T1000 (cell line): ENCODE data around the gene OR5B17.
"Not testable (repeated sequence)": the region's sequence is repeated elsewhere in the genome, so short reads cannot be mapped to it uniquely, and the experiment has no call there.

Source experiments
- DNase-seq: peaks from one replicate; lab custom pipeline; 2025; ENCODE audit warnings: mixed read lengths; lab: John Stamatoyannopoulos, UW

Gene OR5B17

DNA sequence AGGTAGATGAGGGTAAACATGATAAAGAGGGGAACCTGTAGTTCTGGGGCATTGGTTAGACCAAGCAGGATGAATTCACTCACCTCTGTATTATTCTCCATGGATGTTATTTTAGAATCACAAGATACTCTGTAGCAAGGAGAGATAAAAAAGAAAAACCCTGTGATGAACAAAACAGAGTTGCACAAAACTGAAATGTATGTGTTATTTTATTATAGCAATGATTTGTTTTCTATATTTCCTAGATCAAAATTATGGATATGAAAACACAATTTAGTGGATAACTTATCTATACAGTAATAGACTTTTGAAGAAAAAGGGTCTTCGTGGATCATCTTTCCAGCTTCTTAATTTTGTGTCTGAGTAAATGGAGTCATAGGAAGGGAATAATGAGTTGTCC, at the start of gene OR5B17:
Gene OR5B17, minus strand, starts transcription at position 101 of the 400 bp plus-strand sequence. Its CDS starts 0 bp downstream, at position 101.
- DNase-seq, result no peak

DNA sequence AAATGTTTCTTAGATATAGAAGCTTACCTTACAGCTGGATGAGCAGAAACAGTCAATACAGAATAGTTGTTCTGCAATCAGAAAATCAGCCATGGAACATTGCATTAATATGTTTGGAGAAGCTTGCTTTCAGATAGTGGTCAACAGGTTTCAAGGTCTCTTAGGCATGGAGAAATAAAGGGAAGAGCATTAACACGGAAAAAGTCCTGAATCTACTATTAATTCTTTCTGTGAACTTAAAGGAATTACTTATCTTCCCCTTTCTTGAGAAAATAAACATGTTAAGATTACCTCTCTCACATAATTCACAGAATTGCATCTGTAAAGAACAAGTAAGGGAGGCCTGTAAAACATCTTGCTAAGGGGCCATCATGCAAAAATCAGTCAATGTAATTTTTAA, 47.9 kb upstream of the OR5B17 start, which contains the start of gene OR5B3:
Gene OR5B3, minus strand, starts transcription at position 101 of the 400 bp plus-strand sequence. CDS start 3,465 bp downstream, outside the sequence.
- DNase-seq, result no peak

DNA sequence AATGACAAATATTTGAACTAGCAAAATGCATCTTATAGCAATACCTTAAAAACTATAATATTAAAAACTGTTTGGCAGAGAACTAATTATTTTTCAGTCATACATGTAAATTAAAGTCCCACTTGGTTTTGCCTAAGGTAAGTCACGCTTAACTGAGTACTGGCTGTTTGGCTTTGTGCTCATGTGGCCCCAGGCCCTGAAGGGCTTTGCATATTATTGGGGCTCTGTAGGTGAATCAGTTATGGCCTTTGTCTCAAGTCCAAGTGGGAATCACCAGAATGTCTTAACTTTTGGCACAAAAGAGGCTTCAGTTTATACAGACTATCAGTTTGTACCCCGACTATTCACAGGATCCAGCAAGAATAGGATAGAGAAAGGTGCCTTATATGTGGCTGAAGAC, 40.8 kb upstream of the OR5B17 start:
- not testable (repeated sequence) for DNase-seq

DNA sequence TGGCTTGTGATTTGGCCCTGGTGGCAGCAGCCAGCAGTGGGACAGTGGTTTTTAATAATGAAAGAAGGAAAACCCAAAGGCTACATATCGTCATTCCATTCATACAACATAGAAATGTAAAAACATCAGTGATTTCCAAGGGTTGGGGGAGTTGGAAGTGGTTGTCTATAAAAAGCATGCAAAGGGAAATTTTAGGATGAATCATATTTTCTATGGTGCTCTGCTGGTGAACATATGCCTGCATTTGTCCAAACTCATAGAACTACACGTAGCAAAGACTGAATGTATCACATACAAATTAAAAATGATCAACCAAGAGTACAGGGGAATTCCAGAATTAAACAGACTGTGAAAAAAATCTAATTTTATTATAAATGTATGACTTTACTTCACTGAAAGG, 36.7 kb upstream of the OR5B17 start:
- no peak for DNase-seq

DNA sequence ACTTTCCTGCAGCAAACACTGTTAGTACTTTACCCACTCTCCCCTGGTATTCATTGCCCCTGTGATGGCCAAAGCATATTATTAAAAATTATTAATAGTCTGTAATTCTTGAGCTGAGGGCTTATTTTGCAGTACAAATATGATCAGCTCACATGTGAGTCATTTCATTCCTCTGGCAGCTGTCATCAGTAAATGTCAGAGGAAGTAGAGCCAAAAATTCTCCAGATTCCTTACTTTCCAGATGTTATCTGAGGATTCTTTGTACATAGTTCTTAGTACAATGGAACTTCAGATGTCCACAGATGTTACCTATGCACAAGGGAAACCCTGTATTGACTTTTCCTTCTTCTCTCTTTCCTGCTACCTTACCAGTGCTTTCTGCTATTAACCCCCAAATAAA, 35.3 kb upstream of the OR5B17 start:
- DNase-seq, result no peak

DNA sequence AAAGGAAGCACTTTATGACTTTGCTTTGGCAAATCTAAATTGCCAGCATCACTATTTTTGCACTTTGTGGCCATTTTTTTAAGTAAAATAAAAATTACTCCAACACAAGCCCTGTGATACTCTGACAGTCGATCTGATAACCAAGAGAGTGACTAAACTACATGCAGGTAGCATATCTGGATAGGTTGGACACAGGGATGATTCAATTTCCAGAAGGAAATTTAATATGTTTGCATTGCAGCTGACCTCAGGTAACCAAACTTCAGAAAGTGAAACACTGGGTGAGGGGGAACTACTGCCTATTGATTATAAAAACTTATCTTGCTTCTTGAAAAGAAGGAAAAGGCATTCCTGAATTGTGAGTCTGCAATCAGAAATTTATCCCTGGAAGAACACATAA, 33.9 kb upstream of the OR5B17 start:
- DNase-seq, result no peak

DNA sequence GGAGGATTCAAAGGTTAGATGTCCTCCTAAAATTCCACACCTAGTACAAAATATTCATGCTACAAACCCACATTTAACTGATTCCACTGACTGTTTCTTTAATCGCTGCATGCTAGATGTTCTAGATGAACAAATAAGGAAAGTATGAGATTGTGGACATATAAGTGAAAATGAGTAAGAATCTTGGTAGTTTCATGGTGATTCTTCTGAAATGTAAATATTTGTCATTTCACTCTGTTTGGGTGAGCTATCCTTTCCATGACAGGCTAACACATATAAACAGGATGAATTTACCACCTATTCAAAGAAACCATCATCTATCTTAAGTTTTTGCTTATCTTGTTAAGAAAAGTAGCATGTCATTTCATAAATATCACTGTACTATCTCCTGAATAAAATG, 33.0 kb upstream of the OR5B17 start:
- no peak for DNase-seq

DNA sequence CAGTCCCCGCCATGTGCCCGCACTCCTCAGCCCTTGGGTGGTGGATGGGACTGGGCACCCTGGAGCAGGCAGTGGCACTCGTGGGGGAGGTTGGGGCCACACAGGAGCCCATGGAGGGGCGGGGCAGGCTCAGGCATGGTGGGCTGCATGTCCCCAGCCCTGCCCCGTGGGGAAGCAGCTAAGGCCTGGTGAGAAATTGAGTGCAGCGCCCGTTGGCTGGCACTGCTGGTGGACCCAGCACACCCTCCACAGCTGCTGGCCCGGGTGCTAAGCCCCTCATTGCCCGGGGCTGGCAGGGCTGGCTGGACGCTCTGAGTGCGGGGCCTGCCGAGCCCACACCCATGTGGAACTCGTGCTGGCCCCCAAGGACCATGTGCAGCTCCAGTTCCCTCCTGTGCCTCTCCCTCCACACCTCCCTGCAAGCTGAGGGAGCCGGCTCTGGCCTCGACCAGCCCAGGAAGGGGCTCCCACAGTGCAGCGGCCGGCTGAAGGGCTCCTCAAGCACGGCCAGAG, 31.7 kb upstream of the OR5B17 start:
- DNase-seq, result no peak

DNA sequence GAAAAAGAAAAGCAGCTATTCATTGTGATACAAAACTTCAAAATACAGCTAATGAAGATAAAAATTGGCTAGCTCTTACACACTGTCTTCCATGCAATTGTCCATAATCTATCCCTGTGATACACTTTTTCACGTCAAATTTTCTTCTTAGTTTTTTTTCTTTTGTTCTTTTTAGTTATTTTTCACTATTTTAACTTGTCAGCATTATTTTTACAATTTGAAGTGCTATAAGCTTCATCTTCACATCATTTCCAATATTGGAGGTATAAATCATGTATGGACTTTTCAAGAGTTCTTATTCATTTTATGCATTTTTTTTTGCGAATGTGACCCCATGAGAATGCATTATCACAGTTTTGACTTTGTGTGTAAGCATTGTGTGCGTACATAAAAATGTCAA, 4.1 kb downstream of the OR5B17 start:
- no peak for DNase-seq

DNA sequence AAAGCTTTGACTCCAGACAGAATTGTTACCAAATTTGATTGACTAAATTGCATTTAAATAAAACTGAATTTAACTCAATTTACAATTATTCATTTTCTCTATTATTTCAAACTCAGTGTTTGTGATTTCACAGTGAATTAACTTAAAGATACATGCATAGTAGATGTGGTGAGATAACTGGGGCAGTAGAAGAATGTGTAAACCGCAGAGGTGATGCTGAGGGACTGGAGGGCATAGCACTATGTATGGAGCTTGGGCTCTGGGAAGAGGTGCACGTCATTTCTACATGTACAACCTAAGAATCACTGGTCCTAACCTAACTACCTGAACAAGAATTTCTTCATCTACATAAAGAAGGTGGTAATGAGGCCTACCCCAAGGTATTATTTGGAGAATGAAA, 13.7 kb downstream of the OR5B17 start:
- DNase-seq, result no peak

DNA sequence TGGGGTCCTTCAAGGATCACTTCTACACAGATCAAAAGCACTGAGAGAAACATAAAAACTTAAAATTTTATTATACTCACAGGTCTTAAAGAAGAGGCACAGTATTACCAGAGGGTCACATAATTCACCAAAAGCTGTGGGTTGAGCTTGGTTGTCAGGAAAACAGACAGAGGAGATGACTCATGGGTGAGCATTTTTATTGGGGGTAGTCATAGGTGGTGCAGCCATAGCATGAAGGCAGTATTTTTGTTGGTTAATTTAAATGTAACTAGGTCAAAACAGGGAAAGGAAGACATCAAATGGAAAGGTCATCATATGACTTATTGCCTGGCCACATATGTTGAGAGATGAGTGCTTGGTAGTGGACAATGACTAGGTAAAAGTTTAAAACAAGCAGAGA, 24.2 kb downstream of the OR5B17 start:
- DNase-seq, result peak; percentile 27

DNA sequence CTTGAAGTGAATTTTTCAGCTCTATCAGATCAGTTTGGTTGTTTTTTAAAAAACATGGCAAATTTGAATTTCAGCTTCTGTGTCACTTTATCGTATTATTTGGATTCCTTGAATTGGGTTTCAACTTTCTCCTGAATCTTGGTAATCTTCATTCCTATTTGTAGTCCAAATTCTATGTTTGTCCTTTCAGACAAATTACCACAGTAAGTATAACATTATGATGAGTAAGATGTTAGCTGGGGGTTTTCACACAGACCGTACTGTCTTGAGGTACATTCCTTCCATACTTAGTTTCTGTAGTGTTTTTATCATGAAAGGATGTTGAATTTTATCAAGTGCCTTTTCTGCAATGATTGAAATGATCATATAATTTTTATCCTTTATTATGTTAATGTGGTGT, 28.0 kb downstream of the OR5B17 start:
- DNase-seq, result no peak

DNA sequence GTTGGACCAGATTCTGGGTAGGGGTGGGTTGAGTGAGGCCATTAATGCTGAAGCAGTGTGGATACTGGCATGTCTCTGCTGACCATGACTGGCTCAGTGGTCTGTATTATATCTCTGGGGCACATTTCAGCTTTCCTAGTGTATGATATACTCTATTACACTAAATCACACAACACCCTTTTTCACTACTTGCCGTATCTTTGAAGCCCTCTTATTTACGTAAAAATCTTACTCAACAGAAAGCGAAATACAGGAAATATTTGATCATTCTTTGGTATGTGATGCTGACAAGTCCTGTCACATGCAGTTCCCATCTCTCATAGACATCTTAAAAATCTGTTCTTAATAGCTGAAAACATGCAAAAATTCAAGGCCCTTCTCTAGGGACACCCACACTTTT, 40.3 kb downstream of the OR5B17 start:
- no peak for DNase-seq

DNA sequence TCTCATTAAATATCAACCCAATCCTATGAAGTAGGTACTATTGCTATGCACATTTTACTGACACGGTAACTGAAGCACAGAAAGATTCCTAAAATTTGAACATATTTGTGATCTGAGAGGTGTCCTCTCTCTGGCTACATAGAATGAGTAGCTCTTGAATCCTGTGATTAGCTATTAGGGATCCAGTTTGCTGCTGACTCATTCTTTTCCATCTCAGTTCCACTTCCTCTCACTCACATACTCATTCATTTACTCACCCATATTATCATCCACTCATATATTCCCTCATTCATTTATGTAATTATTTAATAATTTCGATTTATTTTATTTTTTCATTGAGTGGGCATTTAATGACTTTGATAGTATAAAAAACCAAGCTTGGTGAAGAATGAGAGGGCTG, 42.7 kb downstream of the OR5B17 start:
- no peak for DNase-seq
